Neural cell (in vitro differentiated cells): Measurements from ENCODE around the gene DPYD. TPM values are rescaled to one million over a fixed set of nuclear protein-coding genes. Genes with fewer than 3 reads are reported as not detected.

Source experiments
- H2AFZ ChIP-seq: fragments of 200-600, 300-800 bp; sonication (generic), shearing (Covaris generic); 2 replicates; pipeline ENCODE4 v1.6.0; 2014; ENCODE audit warnings: low read depth, mild to moderate bottlenecking, antibody characterized with exemption, low read length, moderate library complexity
- H3F3A ChIP-seq: fragments of 200-600 bp; shearing (Covaris generic); 2 replicates; pipeline ENCODE4 v1.6.1; 2016; ENCODE audit warnings: mild to moderate bottlenecking, moderate library complexity, mixed read lengths, antibody characterized with exemption, low read length; ENCODE audit not compliant: insufficient read depth, poor library complexity, severe bottlenecking
- H3K27ac ChIP-seq: fragments of 200-600, 300-800 bp; sonication (generic), shearing (Covaris generic); 2 replicates; pipeline ENCODE4 v1.5.1; 2014; ENCODE audit warnings: mild to moderate bottlenecking, low read length, moderate library complexity
- H3K27me3 ChIP-seq: fragments of 300-800, 200-600 bp; sonication (generic), shearing (Covaris generic); 2 replicates; pipeline ENCODE4 v1.6.0; 2014; ENCODE audit warnings: mild to moderate bottlenecking, low read depth, low read length, moderate library complexity; ENCODE audit not compliant: insufficient read depth
- H3K36me3 ChIP-seq: fragments of 300-800, 200-600 bp; sonication (generic), shearing (Covaris generic); 2 replicates; pipeline ENCODE4 v1.5.1; 2014; ENCODE audit warnings: mild to moderate bottlenecking, antibody characterized with exemption, low read length, moderate library complexity; ENCODE audit not compliant: insufficient read depth
- H3K4me2 ChIP-seq: fragments of 300-800, 200-600 bp; sonication (generic), shearing (Covaris generic); 2 replicates; pipeline ENCODE4 v1.6.0; 2014; ENCODE audit warnings: mild to moderate bottlenecking, low read length
- H3K4me3 ChIP-seq: fragments of 300-800, 200-600 bp; sonication (generic), shearing (Covaris generic); 2 replicates; pipeline ENCODE4 v1.5.1; 2014; ENCODE audit warnings: mild to moderate bottlenecking, low read length, moderate library complexity
- H3K79me2 ChIP-seq: fragments of 200-600 bp; shearing (Covaris generic); replicated peaks from 2 replicates; pipeline ENCODE4 v1.6.0; 2014; ENCODE audit warnings: mild to moderate bottlenecking, low read length, moderate library complexity; ENCODE audit not compliant: insufficient read depth
- H3K9ac ChIP-seq: fragments of 300-800, 200-600 bp; sonication (generic), shearing (Covaris generic); 2 replicates; pipeline ENCODE4 v1.6.1; 2016; ENCODE audit warnings: mild to moderate bottlenecking, low read length, mixed read lengths
- H3K9me2 ChIP-seq: fragments of 200-600 bp; shearing (Covaris generic); 2 replicates; pipeline ENCODE4 v1.6.1; 2016; ENCODE audit warnings: mild to moderate bottlenecking, low read length, mixed read lengths; ENCODE audit not compliant: insufficient read depth
- H3K9me3 ChIP-seq: fragments of 200-600, 300-800 bp; sonication (generic), shearing (Covaris generic); 2 replicates; pipeline ENCODE4 v1.6.1; 2016; ENCODE audit warnings: mild to moderate bottlenecking, mixed run types, low read length, moderate library complexity, mixed read lengths
- H4K20me1 ChIP-seq: fragments of 200-600 bp; shearing (Covaris generic); 2 replicates; pipeline ENCODE4 v1.6.1; 2016; ENCODE audit warnings: mild to moderate bottlenecking, mixed run types; ENCODE audit not compliant: insufficient read depth
- EP300 ChIP-seq: fragments of 450-650 bp; conservative IDR thresholded peaks from 2 replicates; pipeline ENCODE4 v1.6.1; 2014; ENCODE audit warnings: antibody characterized with exemption, mild to moderate bottlenecking, moderate library complexity; ENCODE audit not compliant: poor library complexity, severe bottlenecking
- EZH2 ChIP-seq: fragments of 200-600, 300-800 bp; shearing (Covaris generic), sonication (generic); IDR thresholded peaks from 2 replicates; pipeline ENCODE4 v1.6.1; 2014; ENCODE audit warnings: antibody characterized with exemption, low read length, borderline replicate concordance, mild to moderate bottlenecking; ENCODE audit not compliant: insufficient read depth, poor library complexity, severe bottlenecking
- MXI1 ChIP-seq: fragments of 450-650 bp; conservative IDR thresholded peaks from 2 replicates; pipeline ENCODE4 v1.6.1; 2014; ENCODE audit warnings: antibody characterized with exemption, mild to moderate bottlenecking; ENCODE audit not compliant: poor library complexity, severe bottlenecking
- POLR2AphosphoS5 ChIP-seq: IDR thresholded peaks from 2 replicates; pipeline ENCODE4 v1.6.1; 2012
- RAD21 ChIP-seq: fragments of 450-650 bp; conservative IDR thresholded peaks from 2 replicates; pipeline ENCODE4 v1.6.1; 2014; ENCODE audit warnings: antibody characterized with exemption, mild to moderate bottlenecking, moderate library complexity
- SMC3 ChIP-seq: fragments of 450-650 bp; conservative IDR thresholded peaks from 2 replicates; pipeline ENCODE4 v1.6.1; 2014; ENCODE audit warnings: antibody characterized with exemption, mild to moderate bottlenecking, moderate library complexity; ENCODE audit not compliant: poor library complexity
- TAF1 ChIP-seq: IDR thresholded peaks from 2 replicates; pipeline ENCODE4 v1.6.1; 2012; ENCODE audit warnings: low read depth
- polyA plus RNA-seq: library from polyadenylated mRNA; depleted of rRNA; stranded (reverse); fragments of >200 nt; gene quantifications from 2 replicates; pipeline ENCODE4 v1.2.3, GENCODE V29; 2014
- TF ChIP-seq, protein P1 (sequence below): fragments of 450-650 bp; IDR thresholded peaks from 2 replicates; pipeline ENCODE4 v1.5.1; 2014; ENCODE audit warnings: antibody characterized with exemption, mild to moderate bottlenecking, moderate library complexity; ENCODE audit not compliant: poor library complexity, severe bottlenecking
- TF ChIP-seq, protein P2 (sequence below): IDR thresholded peaks from 2 replicates; pipeline ENCODE4 v1.6.1; 2012; ENCODE audit warnings: borderline replicate concordance

DPYD gene
- polyA plus RNA-seq, 1 donor from 2014 or later: 6.7 TPM

DNA sequence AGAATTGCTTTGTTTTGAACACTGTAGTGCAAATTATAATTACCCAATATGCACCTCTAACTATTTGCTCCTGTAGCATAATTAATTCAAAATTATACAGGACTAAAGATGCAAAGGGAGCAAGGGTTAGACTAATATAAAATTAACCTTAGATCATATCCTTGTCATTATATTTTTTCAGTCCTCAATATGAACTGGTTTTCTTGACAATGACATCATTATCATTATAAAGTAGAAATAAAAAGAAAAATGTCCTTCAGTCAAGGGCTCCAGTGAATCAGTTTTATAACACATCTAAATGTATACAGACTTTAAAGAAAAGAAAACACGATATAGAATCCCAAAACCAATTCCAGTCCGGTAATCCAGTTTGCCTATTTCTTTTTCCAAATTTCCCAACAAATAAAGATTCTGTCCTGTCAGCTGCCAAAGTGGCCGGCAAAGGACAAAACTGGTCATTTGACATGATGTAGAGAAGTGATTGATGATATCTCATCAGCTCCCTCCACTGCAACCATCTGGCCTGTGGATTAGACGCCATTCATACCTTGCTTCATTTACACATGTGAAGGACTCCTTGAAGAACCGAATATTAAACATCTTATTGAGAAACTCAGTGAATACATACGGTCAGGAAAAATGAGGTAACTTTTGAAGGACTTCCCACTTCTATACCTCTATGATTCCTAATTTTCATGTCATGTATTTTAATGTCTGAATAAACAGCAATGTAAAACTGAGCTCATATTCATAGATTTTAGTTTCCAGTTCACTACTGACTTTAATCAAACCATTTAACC, 15.5 kb downstream of the DPYD start:
- Histone ChIP-seq H2AFZ (no peak overlapping the region), H3K9ac (no peak overlapping the region), H3K27ac (no peak overlapping the region), H3K9me3 (no peaks in the 10 kb centered on the region), H3K9me2 (no peaks in the 10 kb centered on the region), H4K20me1 (no peaks in the 10 kb centered on the region), H3K27me3 (no peaks in the 10 kb centered on the region), H3K79me2 (no peaks in the 10 kb centered on the region), H3K4me2 (no peak overlapping the region), H3K4me3 (no peak overlapping the region), H3F3A (no peaks in the 10 kb centered on the region), H3K36me3 (no peaks in the 10 kb centered on the region)
- TF ChIP-seq TAF1 (no peak), RAD21 (no peak), SMC3 (no peak), MXI1 (no peak), EZH2 (no peak), POLR2AphosphoS5 (no peak), EP300 (no peak)
- TF ChIP-seq, protein P1, sequence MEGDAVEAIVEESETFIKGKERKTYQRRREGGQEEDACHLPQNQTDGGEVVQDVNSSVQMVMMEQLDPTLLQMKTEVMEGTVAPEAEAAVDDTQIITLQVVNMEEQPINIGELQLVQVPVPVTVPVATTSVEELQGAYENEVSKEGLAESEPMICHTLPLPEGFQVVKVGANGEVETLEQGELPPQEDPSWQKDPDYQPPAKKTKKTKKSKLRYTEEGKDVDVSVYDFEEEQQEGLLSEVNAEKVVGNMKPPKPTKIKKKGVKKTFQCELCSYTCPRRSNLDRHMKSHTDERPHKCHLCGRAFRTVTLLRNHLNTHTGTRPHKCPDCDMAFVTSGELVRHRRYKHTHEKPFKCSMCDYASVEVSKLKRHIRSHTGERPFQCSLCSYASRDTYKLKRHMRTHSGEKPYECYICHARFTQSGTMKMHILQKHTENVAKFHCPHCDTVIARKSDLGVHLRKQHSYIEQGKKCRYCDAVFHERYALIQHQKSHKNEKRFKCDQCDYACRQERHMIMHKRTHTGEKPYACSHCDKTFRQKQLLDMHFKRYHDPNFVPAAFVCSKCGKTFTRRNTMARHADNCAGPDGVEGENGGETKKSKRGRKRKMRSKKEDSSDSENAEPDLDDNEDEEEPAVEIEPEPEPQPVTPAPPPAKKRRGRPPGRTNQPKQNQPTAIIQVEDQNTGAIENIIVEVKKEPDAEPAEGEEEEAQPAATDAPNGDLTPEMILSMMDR: no peak
- TF ChIP-seq, protein P2, sequence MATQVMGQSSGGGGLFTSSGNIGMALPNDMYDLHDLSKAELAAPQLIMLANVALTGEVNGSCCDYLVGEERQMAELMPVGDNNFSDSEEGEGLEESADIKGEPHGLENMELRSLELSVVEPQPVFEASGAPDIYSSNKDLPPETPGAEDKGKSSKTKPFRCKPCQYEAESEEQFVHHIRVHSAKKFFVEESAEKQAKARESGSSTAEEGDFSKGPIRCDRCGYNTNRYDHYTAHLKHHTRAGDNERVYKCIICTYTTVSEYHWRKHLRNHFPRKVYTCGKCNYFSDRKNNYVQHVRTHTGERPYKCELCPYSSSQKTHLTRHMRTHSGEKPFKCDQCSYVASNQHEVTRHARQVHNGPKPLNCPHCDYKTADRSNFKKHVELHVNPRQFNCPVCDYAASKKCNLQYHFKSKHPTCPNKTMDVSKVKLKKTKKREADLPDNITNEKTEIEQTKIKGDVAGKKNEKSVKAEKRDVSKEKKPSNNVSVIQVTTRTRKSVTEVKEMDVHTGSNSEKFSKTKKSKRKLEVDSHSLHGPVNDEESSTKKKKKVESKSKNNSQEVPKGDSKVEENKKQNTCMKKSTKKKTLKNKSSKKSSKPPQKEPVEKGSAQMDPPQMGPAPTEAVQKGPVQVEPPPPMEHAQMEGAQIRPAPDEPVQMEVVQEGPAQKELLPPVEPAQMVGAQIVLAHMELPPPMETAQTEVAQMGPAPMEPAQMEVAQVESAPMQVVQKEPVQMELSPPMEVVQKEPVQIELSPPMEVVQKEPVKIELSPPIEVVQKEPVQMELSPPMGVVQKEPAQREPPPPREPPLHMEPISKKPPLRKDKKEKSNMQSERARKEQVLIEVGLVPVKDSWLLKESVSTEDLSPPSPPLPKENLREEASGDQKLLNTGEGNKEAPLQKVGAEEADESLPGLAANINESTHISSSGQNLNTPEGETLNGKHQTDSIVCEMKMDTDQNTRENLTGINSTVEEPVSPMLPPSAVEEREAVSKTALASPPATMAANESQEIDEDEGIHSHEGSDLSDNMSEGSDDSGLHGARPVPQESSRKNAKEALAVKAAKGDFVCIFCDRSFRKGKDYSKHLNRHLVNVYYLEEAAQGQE: no peak

DNA sequence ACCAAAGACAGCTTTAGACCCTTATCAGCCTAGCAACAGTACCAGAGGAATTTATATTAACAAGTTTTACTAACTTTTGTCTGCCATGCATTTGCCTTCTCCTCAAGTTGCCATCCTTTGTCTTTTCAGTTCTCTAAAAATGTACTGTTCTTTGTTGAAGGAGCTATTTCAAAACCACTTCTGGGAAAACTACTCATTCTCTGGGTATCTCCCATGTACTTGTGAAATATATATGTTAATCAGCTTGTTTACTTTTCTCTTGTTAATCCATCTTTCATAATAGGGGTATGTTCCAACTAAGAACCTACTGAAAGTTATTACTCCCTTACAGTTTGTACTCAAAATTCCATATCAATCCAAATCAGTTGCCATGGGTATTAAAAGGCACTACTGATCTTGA, 16.3 kb downstream of the DPYD start:
- Histone ChIP-seq H3K4me2 (no peak overlapping the region), H3K9me3 (no peaks in the 10 kb centered on the region), H3K36me3 (no peaks in the 10 kb centered on the region), H3K27ac (no peak overlapping the region), H3K9ac (no peak overlapping the region), H4K20me1 (no peaks in the 10 kb centered on the region), H3K79me2 (no peaks in the 10 kb centered on the region), H3K4me3 (no peak overlapping the region), H3F3A (no peaks in the 10 kb centered on the region), H2AFZ (no peak overlapping the region), H3K9me2 (no peaks in the 10 kb centered on the region), H3K27me3 (no peaks in the 10 kb centered on the region)
- TF ChIP-seq SMC3: no peak
- TF ChIP-seq EP300: no peak
- no peak for TF ChIP-seq MXI1
- TF ChIP-seq, protein P2: no peak
- no peak for TF ChIP-seq TAF1
- TF ChIP-seq EZH2: no peak
- no peak for TF ChIP-seq POLR2AphosphoS5
- TF ChIP-seq RAD21: no peak
- TF ChIP-seq, protein P1: no peak
